HepG2 (cell line): ENCODE measurements around the gene ZNF24. TPM values are rescaled to one million over a fixed set of nuclear protein-coding genes. Genes with fewer than 3 reads are reported as not detected.

Experiments used
- HDAC1 ChIP-seq: sonication (generic); formaldehyde crosslinking; IDR thresholded peaks from 2 replicates; pipeline ENCODE4 v1.5.1; 2020; ENCODE audit warnings: mild to moderate bottlenecking, missing genetic modification reagents
- HOXA7 ChIP-seq: sonication (generic); formaldehyde crosslinking; IDR thresholded peaks from 2 replicates; pipeline ENCODE4 v1.8.1; 2022; ENCODE audit warnings: mild to moderate bottlenecking, missing genetic modification reagents, moderate library complexity
- MED8 ChIP-seq: sonication (generic); formaldehyde crosslinking; IDR thresholded peaks from 2 replicates; pipeline ENCODE4 v1.8.1; 2023; ENCODE audit warnings: mild to moderate bottlenecking, missing genetic modification reagents; ENCODE audit not compliant: insufficient replicate concordance
- MXD4 ChIP-seq: IDR thresholded peaks from 2 replicates; pipeline ENCODE4 v1.6.1; 2016; ENCODE audit warnings: mild to moderate bottlenecking, missing biosample characterization, missing genetic modification reagents
- ZBTB3 ChIP-seq: sonication (generic); formaldehyde crosslinking; IDR thresholded peaks from 2 replicates; pipeline ENCODE4 v1.4.0; 2020; ENCODE audit warnings: low read depth, mild to moderate bottlenecking, moderate library complexity, missing genetic modification reagents, borderline replicate concordance
- ZFP36 ChIP-seq: fragments of 150-350 bp; IDR thresholded peaks from 2 replicates; pipeline ENCODE4 v1.6.1; 2018; ENCODE audit warnings: borderline replicate concordance, low read length, low read depth; ENCODE audit not compliant: partially characterized antibody
- ZNF10 ChIP-seq: sonication (generic); formaldehyde crosslinking; IDR thresholded peaks from 2 replicates; pipeline ENCODE4 v1.4.0; 2020; ENCODE audit warnings: mild to moderate bottlenecking, low read depth, missing genetic modification reagents, borderline replicate concordance
- ZNF678 ChIP-seq: sonication (generic); formaldehyde crosslinking; IDR thresholded peaks from 2 replicates; pipeline ENCODE4 v1.4.0; 2020; ENCODE audit warnings: mild to moderate bottlenecking, missing genetic modification reagents
- ZNF773 ChIP-seq: sonication (generic); formaldehyde crosslinking; IDR thresholded peaks from 2 replicates; pipeline ENCODE4 v1.4.0; 2020; ENCODE audit warnings: missing genetic modification reagents, borderline replicate concordance
- polyA plus RNA-seq, 8 experiments: library from polyadenylated mRNA; depleted of rRNA in 3 of 8; stranded (reverse) in 7 of 8; unstranded in 1 of 8; fragments of >200 nt; fragmentation: Illumina TruSeq in 4 of 8; extraction: Trizol in 4 of 8; gene quantifications; 2 replicates each; pipeline versions ENCODE4 v1.2.1 to v1.2.3, GENCODE V29; 2011 to 2016; ENCODE audit warnings: low read depth in 4 of 8, missing spikeins in 1 of 8, mixed read lengths in 1 of 8; ENCODE audit not compliant: insufficient read depth in 1 of 8
- total RNA-seq, 5 experiments: library from RNA; depleted of rRNA; stranded (reverse); fragments of >200 nt; fragmentation: Illumina TruSeq; extraction: Trizol; gene quantifications; 2 replicates each; pipeline ENCODE4 v1.2.3, GENCODE V29; 2016; ENCODE audit warnings: low read depth in 1 of 5
- TF ChIP-seq, protein P1 (sequence below): sonication (generic); formaldehyde crosslinking; conservative IDR thresholded peaks from 2 replicates; pipeline ENCODE4 v1.4.0; 2020; ENCODE audit warnings: missing genetic modification reagents
- TF ChIP-seq, protein P2 (sequence below), 2 experiments: fragments of 450-650 bp in 1 of 2; sonication (generic) in 1 of 2; formaldehyde crosslinking in 1 of 2; IDR thresholded peaks; 2 replicates each; pipeline versions ENCODE4 v1.6.1 to v1.8.0; 2016 to 2022; ENCODE audit warnings: antibody characterized with exemption in 1 of 2, mild to moderate bottlenecking in 1 of 2, missing genetic modification reagents in 1 of 2
- TF ChIP-seq, protein P3 (sequence below): sonication (generic); formaldehyde crosslinking; IDR thresholded peaks from 2 replicates; pipeline ENCODE4 v1.5.0; 2020; ENCODE audit warnings: missing genetic modification reagents
- TF ChIP-seq, protein P4 (sequence below): sonication (generic); formaldehyde crosslinking; IDR thresholded peaks from 2 replicates; pipeline ENCODE4 v1.5.0; 2020; ENCODE audit warnings: mild to moderate bottlenecking, missing genetic modification reagents

ZNF24 gene
- total and polyA plus RNA-seq, 2 of the 13 experiments (the other 11 are each of a cell fraction or from before 2014, with no cell fraction given): 19.5 to 41.1 TPM

DNA sequence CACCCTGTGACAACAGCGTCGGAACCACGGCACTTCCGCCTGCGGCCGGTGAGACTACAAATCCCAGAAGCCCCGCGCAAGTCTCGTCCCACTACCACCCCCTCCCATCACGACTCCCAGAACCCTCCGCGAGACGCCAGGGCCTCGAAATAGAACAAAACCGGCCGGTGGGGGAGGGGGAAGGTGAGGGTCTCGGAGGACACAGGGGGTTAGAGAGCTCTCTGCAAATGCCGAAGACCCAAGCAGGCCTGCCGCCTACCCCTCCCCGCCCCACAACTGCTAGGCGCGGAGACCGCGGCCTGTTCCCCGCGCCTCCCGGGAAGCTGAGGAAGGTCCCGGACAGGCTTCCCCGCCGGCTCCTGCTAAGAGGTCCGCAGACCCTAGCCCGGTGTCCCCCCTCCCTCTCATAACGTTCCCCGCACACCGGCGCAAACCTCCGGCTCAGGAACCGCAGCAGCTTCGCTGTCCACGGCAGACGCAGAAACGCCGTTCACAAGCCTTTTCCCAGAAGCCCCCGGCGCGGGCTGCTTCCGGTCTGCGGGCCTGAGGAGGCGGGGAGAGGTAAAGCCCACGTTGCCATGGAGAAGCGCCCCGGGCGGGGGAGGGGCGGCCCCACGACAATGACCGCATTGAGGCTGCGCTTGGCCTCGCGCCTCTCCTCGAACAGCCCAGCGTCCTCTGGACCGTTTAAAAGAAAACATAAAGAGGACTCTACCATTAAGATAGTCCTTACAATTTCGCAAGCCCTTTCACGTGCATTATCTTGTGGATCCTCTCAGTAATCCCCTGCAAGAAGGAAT, at the start of gene ZNF24 (continued):
- TF ChIP-seq, protein P1, sequence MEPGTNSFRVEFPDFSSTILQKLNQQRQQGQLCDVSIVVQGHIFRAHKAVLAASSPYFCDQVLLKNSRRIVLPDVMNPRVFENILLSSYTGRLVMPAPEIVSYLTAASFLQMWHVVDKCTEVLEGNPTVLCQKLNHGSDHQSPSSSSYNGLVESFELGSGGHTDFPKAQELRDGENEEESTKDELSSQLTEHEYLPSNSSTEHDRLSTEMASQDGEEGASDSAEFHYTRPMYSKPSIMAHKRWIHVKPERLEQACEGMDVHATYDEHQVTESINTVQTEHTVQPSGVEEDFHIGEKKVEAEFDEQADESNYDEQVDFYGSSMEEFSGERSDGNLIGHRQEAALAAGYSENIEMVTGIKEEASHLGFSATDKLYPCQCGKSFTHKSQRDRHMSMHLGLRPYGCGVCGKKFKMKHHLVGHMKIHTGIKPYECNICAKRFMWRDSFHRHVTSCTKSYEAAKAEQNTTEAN (CRISPR knock-in tag): peak; percentile 59; the same call in 1 of the 2 replicates
- TF ChIP-seq, protein P2, sequence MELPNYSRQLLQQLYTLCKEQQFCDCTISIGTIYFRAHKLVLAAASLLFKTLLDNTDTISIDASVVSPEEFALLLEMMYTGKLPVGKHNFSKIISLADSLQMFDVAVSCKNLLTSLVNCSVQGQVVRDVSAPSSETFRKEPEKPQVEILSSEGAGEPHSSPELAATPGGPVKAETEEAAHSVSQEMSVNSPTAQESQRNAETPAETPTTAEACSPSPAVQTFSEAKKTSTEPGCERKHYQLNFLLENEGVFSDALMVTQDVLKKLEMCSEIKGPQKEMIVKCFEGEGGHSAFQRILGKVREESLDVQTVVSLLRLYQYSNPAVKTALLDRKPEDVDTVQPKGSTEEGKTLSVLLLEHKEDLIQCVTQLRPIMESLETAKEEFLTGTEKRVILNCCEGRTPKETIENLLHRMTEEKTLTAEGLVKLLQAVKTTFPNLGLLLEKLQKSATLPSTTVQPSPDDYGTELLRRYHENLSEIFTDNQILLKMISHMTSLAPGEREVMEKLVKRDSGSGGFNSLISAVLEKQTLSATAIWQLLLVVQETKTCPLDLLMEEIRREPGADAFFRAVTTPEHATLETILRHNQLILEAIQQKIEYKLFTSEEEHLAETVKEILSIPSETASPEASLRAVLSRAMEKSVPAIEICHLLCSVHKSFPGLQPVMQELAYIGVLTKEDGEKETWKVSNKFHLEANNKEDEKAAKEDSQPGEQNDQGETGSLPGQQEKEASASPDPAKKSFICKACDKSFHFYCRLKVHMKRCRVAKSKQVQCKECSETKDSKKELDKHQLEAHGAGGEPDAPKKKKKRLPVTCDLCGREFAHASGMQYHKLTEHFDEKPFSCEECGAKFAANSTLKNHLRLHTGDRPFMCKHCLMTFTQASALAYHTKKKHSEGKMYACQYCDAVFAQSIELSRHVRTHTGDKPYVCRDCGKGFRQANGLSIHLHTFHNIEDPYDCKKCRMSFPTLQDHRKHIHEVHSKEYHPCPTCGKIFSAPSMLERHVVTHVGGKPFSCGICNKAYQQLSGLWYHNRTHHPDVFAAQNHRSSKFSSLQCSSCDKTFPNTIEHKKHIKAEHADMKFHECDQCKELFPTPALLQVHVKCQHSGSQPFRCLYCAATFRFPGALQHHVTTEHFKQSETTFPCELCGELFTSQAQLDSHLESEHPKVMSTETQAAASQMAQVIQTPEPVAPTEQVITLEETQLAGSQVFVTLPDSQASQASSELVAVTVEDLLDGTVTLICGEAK (IDR thresholded peaks at IDR 0.05): no peak
- TF ChIP-seq, protein P2 (CRISPR knock-in tag; IDR thresholded peaks at IDR 0.05): peak; percentile 49; the same call in 1 of the 2 replicates
- no peak for TF ChIP-seq MXD4
- TF ChIP-seq ZBTB3: peak; percentile 44; the same call in 1 of the 2 replicates
- TF ChIP-seq ZNF10 (CRISPR knock-in tag): no peak
- 0 out of 2 replicates have a peak, but pooled peaks have one; percentile 44 for TF ChIP-seq ZNF773 (CRISPR knock-in tag)
- TF ChIP-seq, protein P3, sequence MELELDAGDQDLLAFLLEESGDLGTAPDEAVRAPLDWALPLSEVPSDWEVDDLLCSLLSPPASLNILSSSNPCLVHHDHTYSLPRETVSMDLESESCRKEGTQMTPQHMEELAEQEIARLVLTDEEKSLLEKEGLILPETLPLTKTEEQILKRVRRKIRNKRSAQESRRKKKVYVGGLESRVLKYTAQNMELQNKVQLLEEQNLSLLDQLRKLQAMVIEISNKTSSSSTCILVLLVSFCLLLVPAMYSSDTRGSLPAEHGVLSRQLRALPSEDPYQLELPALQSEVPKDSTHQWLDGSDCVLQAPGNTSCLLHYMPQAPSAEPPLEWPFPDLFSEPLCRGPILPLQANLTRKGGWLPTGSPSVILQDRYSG (CRISPR knock-in tag): no peak
- no peak for TF ChIP-seq HOXA7 (CRISPR knock-in tag)
- TF ChIP-seq MED8 (CRISPR knock-in tag): peak; percentile 36
- TF ChIP-seq ZFP36: no peak
- TF ChIP-seq HDAC1: peak; percentile 67
- peak; percentile 86; the same call in 1 of the 2 replicates for TF ChIP-seq ZNF678 (CRISPR knock-in tag)
- TF ChIP-seq, protein P4, sequence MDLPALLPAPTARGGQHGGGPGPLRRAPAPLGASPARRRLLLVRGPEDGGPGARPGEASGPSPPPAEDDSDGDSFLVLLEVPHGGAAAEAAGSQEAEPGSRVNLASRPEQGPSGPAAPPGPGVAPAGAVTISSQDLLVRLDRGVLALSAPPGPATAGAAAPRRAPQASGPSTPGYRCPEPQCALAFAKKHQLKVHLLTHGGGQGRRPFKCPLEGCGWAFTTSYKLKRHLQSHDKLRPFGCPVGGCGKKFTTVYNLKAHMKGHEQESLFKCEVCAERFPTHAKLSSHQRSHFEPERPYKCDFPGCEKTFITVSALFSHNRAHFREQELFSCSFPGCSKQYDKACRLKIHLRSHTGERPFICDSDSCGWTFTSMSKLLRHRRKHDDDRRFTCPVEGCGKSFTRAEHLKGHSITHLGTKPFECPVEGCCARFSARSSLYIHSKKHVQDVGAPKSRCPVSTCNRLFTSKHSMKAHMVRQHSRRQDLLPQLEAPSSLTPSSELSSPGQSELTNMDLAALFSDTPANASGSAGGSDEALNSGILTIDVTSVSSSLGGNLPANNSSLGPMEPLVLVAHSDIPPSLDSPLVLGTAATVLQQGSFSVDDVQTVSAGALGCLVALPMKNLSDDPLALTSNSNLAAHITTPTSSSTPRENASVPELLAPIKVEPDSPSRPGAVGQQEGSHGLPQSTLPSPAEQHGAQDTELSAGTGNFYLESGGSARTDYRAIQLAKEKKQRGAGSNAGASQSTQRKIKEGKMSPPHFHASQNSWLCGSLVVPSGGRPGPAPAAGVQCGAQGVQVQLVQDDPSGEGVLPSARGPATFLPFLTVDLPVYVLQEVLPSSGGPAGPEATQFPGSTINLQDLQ: no peak
